ENCODE data around the gene SGK1.

The SGK1 gene

DNA sequence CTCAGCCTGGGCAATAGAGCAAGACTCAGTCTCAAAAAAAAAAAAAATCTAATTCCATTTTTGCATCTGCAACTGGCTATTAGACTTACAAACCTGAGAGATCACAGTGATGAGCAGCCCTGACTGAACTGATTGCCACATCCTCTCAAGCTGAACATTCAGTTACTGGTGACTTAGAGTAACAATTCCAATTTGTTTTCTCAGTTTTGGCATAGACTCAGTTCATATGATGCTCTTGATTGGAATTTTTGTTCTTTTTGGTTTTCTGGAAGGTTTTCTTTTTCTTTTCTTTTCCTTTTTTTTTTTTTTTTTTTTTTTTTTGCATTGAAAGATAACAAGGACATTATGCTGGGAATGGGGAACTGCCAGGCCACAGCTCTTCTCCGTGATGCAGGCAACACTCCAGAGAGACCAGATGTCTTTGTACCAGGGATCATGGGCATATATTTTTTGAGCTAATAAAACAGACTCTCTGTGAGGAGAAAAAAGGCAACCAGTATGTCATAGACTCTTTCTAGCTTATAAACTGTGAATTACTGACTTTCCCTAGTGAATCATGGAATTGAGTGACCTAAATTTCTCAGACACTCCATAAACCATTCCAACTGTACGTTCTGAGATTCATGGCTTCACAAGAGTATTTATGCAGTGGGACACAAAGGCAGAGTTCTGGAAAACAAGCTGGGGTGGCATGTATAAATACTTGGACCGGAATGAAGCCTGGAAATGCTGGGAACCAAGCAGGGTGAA is 179.5 kb downstream of the SGK1 start:
- DNase-seq (ENCODE audit: low read depth in 2 of 2, low spot score in 1 of 2): no peak

DNA sequence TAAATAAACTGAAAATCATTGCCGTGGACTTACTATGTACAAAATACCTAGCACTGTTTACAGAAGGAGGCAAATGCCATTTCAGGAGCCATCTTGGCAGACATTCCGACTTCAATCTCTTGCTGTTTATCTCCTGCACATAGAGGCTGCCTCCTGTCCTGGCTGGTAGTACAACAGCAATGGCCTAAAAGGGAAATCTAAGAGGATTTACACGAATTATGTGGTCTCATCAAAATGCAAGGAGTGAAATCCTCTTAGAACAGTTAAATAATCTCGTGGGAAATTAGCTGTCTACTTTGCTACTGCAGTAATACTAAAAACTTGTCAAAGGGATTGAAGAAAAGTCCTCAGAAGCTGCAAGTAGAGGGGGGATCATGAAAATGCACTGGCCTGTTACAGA is 183.3 kb downstream of the SGK1 start:
- no peak for DNase-seq (ENCODE audit: low read depth in 2 of 2, low spot score in 1 of 2)

DNA sequence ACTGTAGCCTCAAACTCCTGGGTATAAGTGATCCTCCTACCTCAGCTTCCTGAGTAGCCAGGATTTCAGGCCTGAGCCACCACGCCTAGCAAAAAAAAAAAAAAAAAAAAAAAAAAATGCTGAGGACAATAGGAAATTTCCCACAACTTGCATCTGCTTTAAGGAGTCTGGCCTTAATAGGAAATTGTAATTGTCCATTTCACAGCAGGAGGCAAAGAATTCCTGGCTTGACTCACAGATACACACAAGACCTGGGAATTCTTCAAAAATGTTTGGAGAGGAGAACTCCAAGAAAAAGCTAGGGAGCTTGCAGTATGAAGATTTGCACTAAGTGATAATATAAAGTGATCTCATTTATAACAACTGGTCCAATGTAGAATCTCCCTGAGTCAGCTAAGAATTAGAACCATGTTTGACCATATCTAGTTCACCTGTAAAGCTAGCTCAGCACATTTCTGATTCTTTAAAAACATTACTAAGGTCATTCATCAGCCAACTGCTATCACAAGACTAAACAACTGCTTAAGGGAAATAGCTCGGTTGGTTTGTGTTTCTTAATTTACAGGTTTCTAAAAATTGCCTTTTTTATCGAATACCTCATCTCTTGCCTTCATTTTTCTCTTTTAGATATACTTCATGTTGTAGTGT is 185.3 kb downstream of the SGK1 start:
- DNase-seq (ENCODE audit: low read depth in 2 of 2, low spot score in 1 of 2): no peak

DNA sequence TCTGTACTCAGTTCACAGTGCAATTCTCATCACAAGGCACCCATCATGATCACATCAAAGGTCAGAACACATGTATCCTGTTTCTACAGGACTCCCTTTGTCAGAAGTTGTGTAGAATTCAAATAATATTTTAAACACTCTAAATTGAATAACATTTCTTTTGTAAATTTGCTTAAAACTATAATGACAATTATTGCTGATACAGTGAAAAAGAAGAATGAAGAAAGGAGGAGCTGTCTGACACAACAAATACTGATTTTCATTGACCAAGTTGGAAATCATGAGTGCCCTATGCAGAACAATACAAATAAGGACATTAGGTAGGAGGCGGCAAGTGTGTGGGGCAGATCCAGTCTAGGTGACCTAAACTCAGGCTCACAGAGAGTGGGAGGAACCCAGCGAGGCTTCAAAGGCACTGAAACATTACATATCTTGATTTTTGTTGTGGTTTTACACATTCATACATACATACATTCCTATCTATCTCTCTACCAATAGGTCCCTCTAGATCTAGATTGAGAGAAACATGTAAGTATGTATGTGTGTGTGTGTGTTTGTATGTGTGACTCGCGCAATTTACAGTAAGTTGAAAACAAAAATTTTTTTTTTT is 186.3 kb downstream of the SGK1 start:
- no peak for DNase-seq (ENCODE audit: low read depth in 2 of 2, low spot score in 1 of 2)

DNA sequence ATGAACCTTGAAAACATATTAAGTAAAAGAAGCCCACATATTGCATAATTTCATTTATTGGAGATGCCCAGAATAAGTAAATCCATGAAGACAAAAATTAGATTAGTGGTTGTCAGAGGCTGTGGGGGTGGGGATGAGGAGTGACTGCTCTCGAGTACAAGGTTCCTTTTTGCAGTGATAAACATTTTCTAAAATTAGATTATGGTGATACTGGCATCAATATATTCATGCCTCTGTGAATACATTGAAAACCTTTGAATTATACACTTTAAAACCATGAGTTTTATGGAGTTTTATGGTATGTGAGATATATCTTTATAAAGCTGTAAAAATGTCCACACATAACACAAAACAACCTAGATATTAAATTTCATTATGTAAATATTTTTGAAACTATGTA is 189.8 kb downstream of the SGK1 start:
- no peak for DNase-seq (ENCODE audit: low read depth in 2 of 2, low spot score in 1 of 2)

DNA sequence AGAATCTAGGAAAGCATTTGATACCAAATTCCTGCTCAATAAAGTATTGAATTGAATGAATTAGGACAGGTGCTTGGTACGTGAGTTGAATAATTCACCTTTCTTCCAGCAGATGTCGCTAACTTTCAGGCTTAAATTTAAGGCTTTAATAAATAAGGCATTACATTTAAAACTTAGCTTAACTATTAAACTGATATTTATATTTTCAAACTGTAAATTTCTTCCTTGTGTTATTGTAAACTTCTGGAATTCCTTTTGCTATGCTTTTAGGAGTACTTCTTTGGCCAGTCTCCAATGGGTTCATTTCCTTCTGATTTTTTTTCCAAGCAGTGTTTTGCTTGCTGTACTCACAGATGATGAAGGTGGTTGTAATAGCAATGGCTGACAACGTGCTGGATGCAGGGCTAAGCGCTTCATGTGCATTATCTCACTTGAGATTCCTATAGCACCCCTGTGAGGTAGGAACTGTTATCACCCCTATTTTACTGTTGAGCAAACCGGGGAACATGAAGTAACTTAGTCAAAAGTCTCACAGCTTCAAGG is 194.2 kb downstream of the SGK1 start:
- DNase-seq (ENCODE audit: low read depth in 2 of 2, low spot score in 1 of 2): no peak

DNA sequence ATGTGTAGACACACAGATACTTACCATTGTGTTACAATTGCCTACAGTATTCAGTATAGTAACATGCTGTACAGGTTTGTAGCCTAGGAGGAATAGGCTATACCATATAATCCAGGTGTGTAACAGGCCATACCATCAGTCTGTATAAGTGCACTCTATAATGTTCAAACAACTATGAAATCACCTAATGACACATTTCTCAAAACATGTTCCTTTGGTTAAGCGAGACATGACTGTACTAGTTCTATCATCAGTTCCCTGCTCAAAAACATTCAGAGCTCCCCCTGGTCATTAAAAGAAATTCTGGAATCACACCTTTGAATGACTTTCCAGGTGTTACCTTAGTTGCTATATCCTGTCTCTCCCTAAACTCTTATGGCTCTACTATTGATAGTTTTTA is 195.1 kb downstream of the SGK1 start:
- no peak for DNase-seq (ENCODE audit: low read depth in 2 of 2, low spot score in 1 of 2)

DNA sequence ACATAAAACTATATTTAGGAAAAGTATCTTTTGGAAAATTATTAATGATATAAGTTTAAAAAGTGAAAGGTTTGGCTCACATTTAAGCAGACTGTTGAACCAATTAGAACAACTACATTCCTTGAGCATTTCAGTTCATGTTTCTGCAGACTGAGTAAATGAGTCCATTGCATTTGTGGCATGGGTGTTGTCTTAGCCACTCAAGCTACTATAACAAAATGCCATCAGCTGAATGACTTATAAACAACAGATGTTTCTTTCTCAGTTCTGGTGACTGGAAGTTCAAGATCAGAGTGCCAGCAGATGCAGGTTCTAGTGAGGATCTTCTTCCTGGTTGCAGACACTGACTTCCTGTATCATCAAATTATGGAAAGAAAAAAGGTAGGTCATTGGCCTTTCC is 198.4 kb downstream of the SGK1 start:
- DNase-seq (ENCODE audit: low read depth in 2 of 2, low spot score in 1 of 2): no peak

Data from stimulated activated CD8-positive, alpha-beta memory T cell treated with anti-CD3 and anti-CD28 coated beads, Interleukin-4, amount 100 ng/mL, for 1 hour (primary cell).